Measurements from ENCODE around the gene ZNF618.
A peak's percentile ranks its signal among the peaks of the same experiment; 100 is the strongest.

Gene ZNF618

GRCh38 chr9:114098936-114099668 lies 223.0 kb downstream of the ZNF618 start, which contains the start of gene KIF12:
Gene KIF12, minus strand, starts transcription at chr9:114099292. Its CDS starts 16 bp downstream, at chr9:114099276.
- Mint-ChIP-seq H3K9me3 (peaks cover 5% of the 10 kb centered on the region), H3K27ac (no peak within 1 kb of the TSS), H3K36me3 (no peaks in the 10 kb centered on the region), H3K4me1 (peaks cover 13% of the 10 kb centered on the region), H3K27me3 (peaks cover 24% of the 10 kb centered on the region), H3K4me3 (peak within 1 kb of the TSS; percentile 45)

- Mint-ChIP-seq H3K4me1 (peaks cover 13% of the 10 kb centered on the region), H3K27ac (no peak overlapping the region), H3K36me3 (no peaks in the 10 kb centered on the region), H3K27me3 (peaks cover 24% of the 10 kb centered on the region), H3K4me3 (no peak overlapping the region), H3K9me3 (peaks cover 5% of the 10 kb centered on the region)
Observed at GRCh38 chr9:114099669-114100270, 223.7 kb downstream of the ZNF618 start.

GRCh38 chr9:114100536-114100935 lies 224.4 kb downstream of the ZNF618 start:
- Mint-ChIP-seq H3K4me3 (no peak overlapping the region), H3K9me3 (peaks cover 5% of the 10 kb centered on the region), H3K36me3 (no peaks in the 10 kb centered on the region), H3K27ac (no peak overlapping the region), H3K27me3 (peaks cover 24% of the 10 kb centered on the region), H3K4me1 (peaks cover 13% of the 10 kb centered on the region)

GRCh38 chr9:114102484-114102883 lies 226.4 kb downstream of the ZNF618 start:
- H3K27me3 Mint-ChIP-seq: peaks cover 15% of the 10 kb centered on the region
- H3K27ac Mint-ChIP-seq: no peak overlapping the region
- H3K4me3 Mint-ChIP-seq: no peak overlapping the region
- no peaks in the 10 kb centered on the region for H3K36me3 Mint-ChIP-seq
- peaks cover 5% of the 10 kb centered on the region for H3K9me3 Mint-ChIP-seq
- peaks cover 3% of the 10 kb centered on the region for H3K4me1 Mint-ChIP-seq

GRCh38 chr9:114105236-114105635 lies 229.1 kb downstream of the ZNF618 start:
- H3K27me3 Mint-ChIP-seq: peaks cover 9% of the 10 kb centered on the region
- peaks cover 5% of the 10 kb centered on the region for H3K9me3 Mint-ChIP-seq
- H3K4me3 Mint-ChIP-seq: no peak overlapping the region
- no peaks in the 10 kb centered on the region for H3K4me1 Mint-ChIP-seq
- H3K27ac Mint-ChIP-seq: no peak overlapping the region
- H3K36me3 Mint-ChIP-seq: no peaks in the 10 kb centered on the region

Measured in activated naive CD4-positive, alpha-beta T cell treated with anti-CD3 and anti-CD28 coated beads, Interleukin-2, amount 50 U/mL, for 24 hours (primary cell).